Ishikawa (cell line): Measurements from ENCODE around the gene POU3F1.

ENCODE experiments used
- CEBPB ChIP-seq: IDR thresholded peaks from 2 replicates; pipeline ENCODE4 v1.6.1; 2012
- CREB1 ChIP-seq: IDR thresholded peaks from 2 replicates; pipeline ENCODE4 v1.6.1; 2012; ENCODE audit warnings: low read depth
- EGR1 ChIP-seq: IDR thresholded peaks from 2 replicates; pipeline ENCODE4 v1.6.1; 2012
- EP300 ChIP-seq: IDR thresholded peaks from 2 replicates; pipeline ENCODE4 v1.6.1; 2012; ENCODE audit warnings: borderline replicate concordance
- FOXM1 ChIP-seq: IDR thresholded peaks from 2 replicates; pipeline ENCODE4 v1.6.1; 2012; ENCODE audit warnings: low read depth, borderline replicate concordance
- NFIC ChIP-seq: IDR thresholded peaks from 2 replicates; pipeline ENCODE4 v1.6.1; 2012
- RAD21 ChIP-seq: IDR thresholded peaks from 2 replicates; pipeline ENCODE4 v1.6.1; 2012; ENCODE audit warnings: low read depth
- TAF1 ChIP-seq: IDR thresholded peaks from 2 replicates; pipeline ENCODE4 v1.6.1; 2012; ENCODE audit warnings: low read depth, mild to moderate bottlenecking
- TCF12 ChIP-seq: IDR thresholded peaks from 2 replicates; pipeline ENCODE4 v1.6.1; 2012; ENCODE audit warnings: low read depth
- TEAD4 ChIP-seq: IDR thresholded peaks from 2 replicates; pipeline ENCODE4 v1.6.1; 2012
- YY1 ChIP-seq: IDR thresholded peaks from 2 replicates; pipeline ENCODE4 v1.6.1; 2012; ENCODE audit warnings: low read depth
- ZBTB7A ChIP-seq: IDR thresholded peaks from 2 replicates; pipeline ENCODE4 v1.6.1; 2012; ENCODE audit warnings: low read depth
- TF ChIP-seq, protein P1 (sequence below): IDR thresholded peaks from 2 replicates; pipeline ENCODE4 v1.6.1; 2012
- TF ChIP-seq, protein P2 (sequence below): IDR thresholded peaks from 2 replicates; pipeline ENCODE4 v1.6.1; 2012; ENCODE audit warnings: low read depth, mild to moderate bottlenecking
- TF ChIP-seq, protein P3 (sequence below): IDR thresholded peaks from 2 replicates; pipeline ENCODE4 v1.6.1; 2012

Gene POU3F1

DNA sequence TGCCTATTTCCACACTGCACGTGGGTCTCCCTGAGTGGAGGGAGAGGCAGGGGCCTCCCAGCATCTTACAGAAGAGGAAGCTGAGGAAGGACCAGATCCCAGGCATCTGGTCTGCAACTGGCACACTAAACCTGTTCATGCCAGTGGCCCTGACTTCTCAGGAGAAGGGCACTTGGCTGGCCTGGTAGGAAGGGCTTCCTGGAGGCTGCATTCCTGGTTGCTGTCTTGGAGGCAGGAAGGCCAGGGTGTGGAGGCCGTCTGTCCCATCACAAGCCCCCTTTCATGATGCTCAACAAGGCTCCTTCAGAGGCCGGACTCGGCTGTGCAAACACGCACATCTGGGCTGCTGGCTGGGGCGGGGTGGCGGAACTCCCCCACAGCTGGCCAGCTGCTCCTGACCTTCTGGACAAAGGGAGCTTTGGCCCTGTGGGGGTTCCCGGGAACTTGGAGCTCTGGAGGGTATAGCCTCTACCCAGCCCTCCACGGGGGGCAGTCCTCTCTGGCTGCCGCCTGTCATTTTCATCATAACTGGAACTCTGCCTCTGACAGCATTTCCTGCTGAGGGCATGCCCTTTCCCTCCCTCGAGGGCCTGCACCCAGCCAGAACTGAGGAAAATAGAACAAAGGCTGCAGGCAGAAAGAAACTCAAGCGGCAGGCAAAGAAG lies 39.2 kb upstream of the POU3F1 start:
- TF ChIP-seq EGR1 (no peak), EP300 (no peak), CEBPB (no peak), TCF12 (no peak), TEAD4 (no peak), TAF1 (no peak), FOXM1 (no peak), RAD21 (no peak), YY1 (no peak), ZBTB7A (no peak)

DNA sequence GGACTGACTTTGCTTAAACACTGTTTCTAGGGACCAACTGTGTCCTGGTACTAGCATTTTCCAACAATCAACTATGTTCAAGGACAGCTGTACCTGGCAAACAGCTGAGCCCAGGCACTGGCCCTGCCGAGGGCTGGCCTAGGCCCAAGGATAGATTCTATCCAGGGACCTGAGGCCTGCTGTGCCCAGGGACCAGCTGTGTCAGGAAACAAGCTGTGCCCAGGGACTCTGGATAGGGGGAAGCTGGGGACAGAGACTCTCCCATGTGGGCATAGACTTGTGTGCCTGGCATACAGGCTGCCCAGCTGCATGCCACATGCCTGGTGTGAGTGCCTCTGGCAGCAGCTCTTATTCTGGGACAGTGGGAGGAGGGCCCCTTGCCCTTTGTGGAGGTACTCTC lies 38.1 kb upstream of the POU3F1 start:
- TF ChIP-seq, protein P1, sequence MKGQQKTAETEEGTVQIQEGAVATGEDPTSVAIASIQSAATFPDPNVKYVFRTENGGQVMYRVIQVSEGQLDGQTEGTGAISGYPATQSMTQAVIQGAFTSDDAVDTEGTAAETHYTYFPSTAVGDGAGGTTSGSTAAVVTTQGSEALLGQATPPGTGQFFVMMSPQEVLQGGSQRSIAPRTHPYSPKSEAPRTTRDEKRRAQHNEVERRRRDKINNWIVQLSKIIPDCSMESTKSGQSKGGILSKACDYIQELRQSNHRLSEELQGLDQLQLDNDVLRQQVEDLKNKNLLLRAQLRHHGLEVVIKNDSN, result no peak
- TF ChIP-seq NFIC, result no peak
- TF ChIP-seq FOXM1, result no peak
- TF ChIP-seq EP300, result no peak
- no peak for TF ChIP-seq EGR1
- no peak for TF ChIP-seq YY1
- TF ChIP-seq TAF1, result no peak
- TF ChIP-seq RAD21, result no peak
- TF ChIP-seq CEBPB, result no peak
- TF ChIP-seq, protein P2, sequence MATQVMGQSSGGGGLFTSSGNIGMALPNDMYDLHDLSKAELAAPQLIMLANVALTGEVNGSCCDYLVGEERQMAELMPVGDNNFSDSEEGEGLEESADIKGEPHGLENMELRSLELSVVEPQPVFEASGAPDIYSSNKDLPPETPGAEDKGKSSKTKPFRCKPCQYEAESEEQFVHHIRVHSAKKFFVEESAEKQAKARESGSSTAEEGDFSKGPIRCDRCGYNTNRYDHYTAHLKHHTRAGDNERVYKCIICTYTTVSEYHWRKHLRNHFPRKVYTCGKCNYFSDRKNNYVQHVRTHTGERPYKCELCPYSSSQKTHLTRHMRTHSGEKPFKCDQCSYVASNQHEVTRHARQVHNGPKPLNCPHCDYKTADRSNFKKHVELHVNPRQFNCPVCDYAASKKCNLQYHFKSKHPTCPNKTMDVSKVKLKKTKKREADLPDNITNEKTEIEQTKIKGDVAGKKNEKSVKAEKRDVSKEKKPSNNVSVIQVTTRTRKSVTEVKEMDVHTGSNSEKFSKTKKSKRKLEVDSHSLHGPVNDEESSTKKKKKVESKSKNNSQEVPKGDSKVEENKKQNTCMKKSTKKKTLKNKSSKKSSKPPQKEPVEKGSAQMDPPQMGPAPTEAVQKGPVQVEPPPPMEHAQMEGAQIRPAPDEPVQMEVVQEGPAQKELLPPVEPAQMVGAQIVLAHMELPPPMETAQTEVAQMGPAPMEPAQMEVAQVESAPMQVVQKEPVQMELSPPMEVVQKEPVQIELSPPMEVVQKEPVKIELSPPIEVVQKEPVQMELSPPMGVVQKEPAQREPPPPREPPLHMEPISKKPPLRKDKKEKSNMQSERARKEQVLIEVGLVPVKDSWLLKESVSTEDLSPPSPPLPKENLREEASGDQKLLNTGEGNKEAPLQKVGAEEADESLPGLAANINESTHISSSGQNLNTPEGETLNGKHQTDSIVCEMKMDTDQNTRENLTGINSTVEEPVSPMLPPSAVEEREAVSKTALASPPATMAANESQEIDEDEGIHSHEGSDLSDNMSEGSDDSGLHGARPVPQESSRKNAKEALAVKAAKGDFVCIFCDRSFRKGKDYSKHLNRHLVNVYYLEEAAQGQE, result no peak
- no peak for TF ChIP-seq ZBTB7A
- no peak for TF ChIP-seq TEAD4
- TF ChIP-seq, protein P3, sequence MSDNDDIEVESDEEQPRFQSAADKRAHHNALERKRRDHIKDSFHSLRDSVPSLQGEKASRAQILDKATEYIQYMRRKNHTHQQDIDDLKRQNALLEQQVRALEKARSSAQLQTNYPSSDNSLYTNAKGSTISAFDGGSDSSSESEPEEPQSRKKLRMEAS, result no peak
- no peak for TF ChIP-seq TCF12
- no peak for TF ChIP-seq CREB1

DNA sequence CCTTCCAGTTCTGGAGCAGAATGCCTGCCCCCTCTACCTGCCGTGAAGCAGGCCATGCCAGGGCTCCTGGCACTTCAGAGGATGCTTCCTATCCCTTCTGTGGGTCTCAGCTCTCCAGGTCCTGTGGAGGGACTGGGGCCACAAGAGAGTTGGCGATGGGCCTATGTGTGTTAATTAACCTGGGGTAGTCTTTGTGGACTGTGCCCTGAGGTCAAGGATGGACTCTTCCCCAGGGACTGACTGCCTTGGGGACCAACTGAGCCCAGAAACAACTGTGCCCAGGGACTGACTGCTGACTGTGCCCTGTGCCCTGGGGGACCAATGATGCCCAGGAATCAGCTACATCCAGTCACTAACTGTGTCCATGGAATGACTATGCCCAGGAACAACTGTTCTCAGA lies 37.5 kb upstream of the POU3F1 start:
- TF ChIP-seq CREB1, result no peak
- TF ChIP-seq YY1, result no peak
- TF ChIP-seq EP300, result no peak
- TF ChIP-seq, protein P2, result no peak

DNA sequence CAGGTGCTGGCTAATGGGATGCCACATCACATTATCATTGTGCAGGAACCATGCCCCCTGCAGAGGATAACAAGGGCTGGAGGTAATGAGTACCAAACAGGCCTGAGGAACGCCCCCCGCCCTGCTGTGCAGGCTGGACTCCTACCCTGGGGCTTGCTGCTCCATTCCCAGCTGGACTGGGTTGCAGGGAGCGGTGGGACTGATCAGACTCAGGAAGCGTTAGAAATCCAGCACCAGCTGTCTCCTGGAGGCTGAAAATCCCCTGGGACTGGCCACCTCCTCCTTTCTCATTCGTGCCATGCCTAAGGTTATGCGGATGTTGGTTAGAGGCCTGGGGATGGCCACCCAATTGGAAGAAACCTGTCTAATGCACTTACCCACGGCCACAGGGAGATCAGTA lies 36.9 kb upstream of the POU3F1 start:
- no peak for TF ChIP-seq FOXM1
- TF ChIP-seq CEBPB, result no peak
- TF ChIP-seq TCF12, result no peak
- TF ChIP-seq ZBTB7A, result no peak
- no peak for TF ChIP-seq YY1
- no peak for TF ChIP-seq EGR1
- no peak for TF ChIP-seq EP300
- TF ChIP-seq TAF1, result no peak
- TF ChIP-seq, protein P2, result no peak

DNA sequence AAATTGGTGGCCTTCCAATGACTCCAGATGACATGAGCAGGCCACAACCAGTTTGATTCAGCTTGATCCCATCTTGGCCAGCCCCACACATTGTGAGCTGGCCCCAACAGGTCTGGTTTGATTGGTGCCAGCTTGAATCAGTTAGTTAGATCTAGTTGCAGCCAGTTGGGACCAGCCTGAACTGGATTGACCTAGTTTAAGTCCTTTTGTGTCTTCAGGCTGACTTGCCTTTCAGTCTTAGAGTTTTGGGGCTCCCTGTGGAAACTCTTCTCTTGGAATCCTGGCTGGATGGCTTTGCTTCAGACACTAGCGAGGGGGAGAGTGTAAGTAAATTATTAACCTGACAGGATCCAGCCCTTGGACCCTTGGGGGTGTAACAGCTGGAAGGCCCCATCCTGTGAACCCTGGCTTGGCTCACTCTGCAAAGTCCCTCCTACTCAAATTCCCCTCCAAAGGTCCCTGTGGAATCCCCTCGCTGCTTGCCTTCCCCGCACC lies 36.2 kb upstream of the POU3F1 start:
- TF ChIP-seq FOXM1 (no peak), ZBTB7A (no peak), EGR1 (no peak), TEAD4 (no peak), CEBPB (no peak)
- TF ChIP-seq, protein P3, result no peak
- TF ChIP-seq, protein P1, result no peak
